Measurements from ENCODE around the gene FAM237B. TPM values are rescaled to one million over a fixed set of nuclear protein-coding genes. Genes with fewer than 3 reads are reported as not detected.

The FAM237B gene
- total RNA-seq, 1 experiment from 2014 or later, result not detected

DNA sequence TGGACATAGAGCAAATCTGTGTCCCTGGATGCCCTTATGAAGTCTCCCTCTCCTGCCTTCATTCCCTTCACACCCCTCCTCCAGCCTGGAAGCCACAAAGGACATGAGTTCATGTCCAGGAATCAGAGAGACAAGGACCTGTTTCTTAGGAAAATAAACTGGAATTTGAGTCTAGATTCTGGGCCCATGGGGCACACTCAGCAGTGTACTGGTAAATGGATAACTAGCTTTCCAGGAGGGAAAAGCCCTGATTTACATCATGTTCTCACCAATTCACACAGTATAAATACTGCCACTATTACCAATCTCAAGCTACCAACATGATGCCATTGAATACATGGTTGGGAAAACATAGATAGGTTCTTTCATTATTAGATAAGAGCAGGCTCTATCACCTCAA, 9.9 kb downstream of the FAM237B start:
- in situ Hi-C loops (cut with HindIII; ENCODE audit: low pct_unique_long_range_greater_than_20kb, low sequenced_read_pairs), result loop anchor here (25.0 kb wide), 1 partner anchor 101 kb away; the partner anchor contains the start of gene CLDN12
- DNase-seq (ENCODE audit: low read depth, low spot score), result no peak

DNA sequence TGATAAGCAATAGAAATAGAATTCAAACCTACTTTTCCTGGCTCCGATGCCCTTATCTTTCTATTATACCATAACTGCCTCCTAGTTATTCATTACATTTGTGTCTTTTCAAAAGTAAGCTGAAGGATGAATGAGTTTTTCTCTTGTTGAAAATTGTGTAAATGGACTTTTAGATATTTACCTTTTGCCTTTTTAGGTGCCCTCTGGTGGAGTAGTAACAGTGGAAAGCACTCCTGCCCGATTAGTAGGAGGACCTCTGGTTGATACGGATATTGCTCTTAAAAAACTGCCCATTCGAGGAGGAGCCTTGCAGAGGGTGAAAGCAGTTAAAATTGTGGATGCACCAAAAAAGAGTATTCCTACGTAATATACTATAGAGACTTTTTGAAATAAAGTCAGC, 11.2 kb downstream of the FAM237B start:
- in situ Hi-C loops (cut with HindIII; ENCODE audit: low pct_unique_long_range_greater_than_20kb, low sequenced_read_pairs), result loop anchor here (25.0 kb wide), 1 partner anchor 102 kb away; the partner anchor contains the start of gene CLDN12
- peak; percentile 15 for DNase-seq (ENCODE audit: low read depth, low spot score)

DNA sequence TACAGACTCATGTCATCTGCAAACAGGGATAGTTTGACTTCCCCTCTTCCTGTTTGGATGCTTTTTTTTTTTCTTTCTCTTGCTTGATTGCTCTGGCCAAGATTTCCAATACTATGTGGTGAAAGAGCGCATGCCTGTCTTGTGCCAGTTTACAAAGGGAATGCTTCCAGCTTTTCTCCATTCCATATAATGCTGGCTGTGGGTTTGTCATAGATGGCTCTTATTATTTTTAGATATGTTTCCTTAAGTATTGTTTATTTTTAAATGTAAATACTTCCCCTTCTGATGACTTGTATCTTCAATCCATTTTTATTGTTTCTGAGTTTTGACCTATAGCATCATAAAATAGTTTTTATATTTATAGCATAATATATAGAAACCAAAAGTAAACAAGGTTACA, 17.9 kb downstream of the FAM237B start:
- DNase-seq (ENCODE audit: low read depth, low spot score), result no peak
- in situ Hi-C loops (cut with HindIII; ENCODE audit: low pct_unique_long_range_greater_than_20kb, low sequenced_read_pairs), result loop anchor here (25.0 kb wide), 1 partner anchor 109 kb away; the partner anchor contains the start of gene CLDN12

GRCh38 chr7:90298145-90299038, 22.7 kb downstream of the FAM237B start:
- in situ Hi-C loops (cut with HindIII; ENCODE audit: low pct_unique_long_range_greater_than_20kb, low sequenced_read_pairs), result no loop called here
- peak; percentile 81 for DNase-seq (ENCODE audit: low read depth, low spot score)

DNA sequence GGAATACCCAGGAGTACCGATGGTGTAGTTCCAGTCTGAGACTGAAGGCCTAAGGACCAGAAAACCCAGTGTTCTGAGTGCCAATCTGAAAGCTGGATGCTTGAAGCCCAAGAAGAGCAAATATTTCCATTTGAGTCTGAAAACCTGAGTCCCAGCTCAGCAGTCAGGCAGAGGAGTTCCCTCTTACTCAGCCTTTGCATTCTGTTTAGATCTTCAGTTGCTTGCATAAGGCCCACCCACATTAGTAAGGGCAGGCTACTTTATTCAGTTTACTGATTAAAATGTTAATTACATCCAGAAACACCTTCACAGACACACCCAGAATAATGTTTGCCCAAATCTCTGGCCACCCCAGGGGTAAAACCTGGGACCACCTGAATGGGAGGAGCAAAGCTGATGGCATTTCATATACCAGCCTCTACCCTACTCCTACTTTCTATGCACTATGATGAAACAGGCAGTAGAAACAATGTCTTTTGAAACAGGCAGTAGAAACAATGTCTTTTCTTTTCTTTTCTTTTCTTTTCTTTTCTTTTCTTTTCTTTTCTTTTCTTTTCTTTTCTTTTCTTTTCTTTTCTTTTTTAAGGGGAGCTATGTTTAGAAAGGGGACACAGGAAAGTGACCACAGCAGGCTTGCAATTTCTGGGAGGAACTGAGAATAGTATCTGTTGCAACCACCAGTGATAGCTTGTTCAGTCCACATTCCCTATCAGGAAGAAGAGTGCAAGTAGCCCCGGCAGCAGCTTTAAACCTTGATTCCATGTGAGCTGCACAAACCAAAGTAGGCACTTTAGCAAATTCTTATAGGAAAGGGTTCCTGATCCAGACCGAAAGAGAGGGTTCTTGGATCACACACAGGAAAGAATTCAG, 30.6 kb downstream of the FAM237B start:
- DNase-seq (ENCODE audit: low read depth, low spot score), result no peak
- in situ Hi-C loops (cut with HindIII; ENCODE audit: low pct_unique_long_range_greater_than_20kb, low sequenced_read_pairs), result no loop called here

DNA sequence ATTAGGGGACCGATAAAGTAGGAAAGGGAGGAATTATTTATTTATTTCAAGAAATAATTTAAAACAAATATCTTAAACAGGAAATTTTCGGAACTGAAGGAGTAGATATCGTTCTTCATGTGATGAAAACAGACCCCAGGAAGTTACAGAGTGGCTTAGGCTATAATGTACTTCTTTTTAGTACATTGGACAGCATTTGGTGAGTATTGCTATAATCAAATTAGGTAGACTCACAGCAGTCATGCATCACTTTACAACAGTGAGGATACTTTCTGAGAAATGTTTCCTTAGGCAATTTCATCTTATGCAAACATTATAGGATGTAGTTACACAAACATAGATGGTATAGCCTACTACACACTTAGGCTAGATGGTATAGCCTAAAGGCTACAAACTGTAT, 33.0 kb downstream of the FAM237B start:
- no peak for DNase-seq (ENCODE audit: low read depth, low spot score)
- in situ Hi-C loops (cut with HindIII; ENCODE audit: low pct_unique_long_range_greater_than_20kb, low sequenced_read_pairs), result no loop called here

GRCh38 chr7:90276033-90276728, 44.9 kb downstream of the FAM237B start:
- in situ Hi-C loops (cut with HindIII; ENCODE audit: low pct_unique_long_range_greater_than_20kb, low sequenced_read_pairs), result no loop called here
- DNase-seq (ENCODE audit: low read depth, low spot score), result no peak

DNA sequence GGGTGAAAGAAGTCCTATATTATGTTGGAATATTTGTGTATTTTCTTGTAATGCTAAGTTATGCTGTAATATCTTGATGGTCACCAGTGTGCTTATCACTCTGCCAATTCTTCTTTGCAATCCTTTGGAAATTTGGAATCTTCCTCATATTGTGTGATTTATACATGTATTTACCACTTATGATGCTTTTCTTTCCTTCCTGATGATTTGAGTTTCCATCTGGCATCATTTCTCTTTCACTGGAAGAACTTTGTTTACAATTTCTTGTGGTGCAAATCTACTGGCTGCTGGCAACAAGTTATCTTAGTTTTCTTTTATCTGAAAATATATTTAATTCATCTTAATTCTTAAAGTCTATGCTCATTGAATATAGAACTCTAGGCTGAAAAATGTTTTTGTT, 46.9 kb downstream of the FAM237B start:
- in situ Hi-C loops (cut with HindIII; ENCODE audit: low pct_unique_long_range_greater_than_20kb, low sequenced_read_pairs), result no loop called here
- DNase-seq (ENCODE audit: low read depth, low spot score), result no peak

- in situ Hi-C loops (cut with HindIII; ENCODE audit: low pct_unique_long_range_greater_than_20kb, low sequenced_read_pairs), result no loop called here
Measured at GRCh38 chr7:90272242-90272641, 48.9 kb downstream of the FAM237B start.

DNA sequence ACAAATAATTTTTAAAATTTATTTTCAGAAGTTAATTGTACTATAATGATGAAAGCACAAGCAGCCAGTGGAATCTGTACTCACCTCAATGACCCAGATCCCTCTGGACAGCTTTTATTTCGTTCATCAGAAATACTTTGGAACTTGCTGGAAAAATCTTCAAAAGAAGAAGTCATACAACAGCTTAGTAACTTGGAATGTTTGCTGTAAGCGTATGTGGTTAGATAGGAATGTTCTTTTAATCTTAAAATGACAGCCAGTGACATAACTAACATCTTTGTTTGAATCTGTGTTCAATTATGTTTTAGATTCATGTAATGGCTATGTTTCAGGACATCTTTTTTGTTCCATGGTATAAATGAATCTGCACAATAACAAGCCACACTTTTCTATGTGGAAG, 49.4 kb downstream of the FAM237B start:
- in situ Hi-C loops (cut with HindIII; ENCODE audit: low pct_unique_long_range_greater_than_20kb, low sequenced_read_pairs), result no loop called here
- DNase-seq (ENCODE audit: low read depth, low spot score), result no peak

More at GRCh38 chr7:90272242-90272641, 48.9 kb downstream of the FAM237B start:
- DNase-seq (ENCODE audit: low read depth, low spot score), result no peak

DNA sequence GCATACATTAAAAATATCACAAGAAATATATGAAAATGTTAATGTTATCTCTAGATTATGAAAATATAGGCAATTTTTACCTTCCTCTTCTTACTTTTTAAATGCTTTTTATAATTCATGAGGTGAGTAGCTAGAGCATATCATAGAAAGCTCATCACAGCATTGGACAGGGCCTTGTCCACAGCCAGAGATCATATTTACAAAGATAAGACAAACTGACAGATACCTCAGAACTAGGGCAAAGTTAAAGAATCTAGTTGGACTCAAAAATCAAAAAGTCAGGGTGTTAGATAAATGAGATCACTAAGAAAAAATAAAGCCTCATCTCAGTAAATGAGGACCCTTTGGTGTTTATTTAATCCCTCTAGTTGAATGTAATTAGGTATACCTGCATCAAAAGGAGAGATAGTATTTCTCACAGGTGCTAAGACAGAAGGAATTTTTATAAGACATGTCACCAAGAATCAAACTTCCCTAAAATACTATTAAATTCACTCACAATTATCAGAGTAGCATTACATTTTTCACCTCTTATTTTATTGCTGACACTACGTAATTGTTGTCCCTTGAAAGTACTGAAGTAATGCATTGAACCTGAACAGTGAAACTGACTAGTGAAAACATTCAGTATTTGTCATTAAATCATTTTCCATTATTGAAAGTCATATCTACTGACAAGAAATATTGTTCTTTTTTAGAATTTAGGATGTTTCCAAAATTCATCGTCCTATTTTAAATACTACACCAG, 50.5 kb downstream of the FAM237B start:
- in situ Hi-C loops (cut with HindIII; ENCODE audit: low pct_unique_long_range_greater_than_20kb, low sequenced_read_pairs), result no loop called here
- DNase-seq (ENCODE audit: low read depth, low spot score), result no peak

DNA sequence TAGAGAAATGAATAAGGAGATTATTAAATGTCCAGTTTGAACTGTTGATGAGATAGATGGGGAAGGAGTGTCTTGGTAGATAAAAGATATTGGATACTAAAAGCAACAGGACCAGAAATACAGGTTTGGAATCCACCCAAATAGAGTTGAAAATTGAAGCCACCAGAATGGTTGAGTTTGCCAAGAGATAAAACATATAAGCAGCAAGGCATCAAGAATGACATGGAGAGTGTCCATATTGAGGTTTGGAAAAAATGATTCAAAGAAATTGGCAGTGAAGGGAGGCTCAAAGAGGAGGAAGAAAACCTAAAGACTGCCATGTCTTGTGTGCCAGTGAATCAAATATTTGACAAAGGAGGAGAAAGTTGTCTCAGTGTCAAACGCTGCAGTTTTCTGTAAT, 51.9 kb downstream of the FAM237B start:
- in situ Hi-C loops (cut with HindIII; ENCODE audit: low pct_unique_long_range_greater_than_20kb, low sequenced_read_pairs), result no loop called here
- DNase-seq (ENCODE audit: low read depth, low spot score), result no peak

DNA sequence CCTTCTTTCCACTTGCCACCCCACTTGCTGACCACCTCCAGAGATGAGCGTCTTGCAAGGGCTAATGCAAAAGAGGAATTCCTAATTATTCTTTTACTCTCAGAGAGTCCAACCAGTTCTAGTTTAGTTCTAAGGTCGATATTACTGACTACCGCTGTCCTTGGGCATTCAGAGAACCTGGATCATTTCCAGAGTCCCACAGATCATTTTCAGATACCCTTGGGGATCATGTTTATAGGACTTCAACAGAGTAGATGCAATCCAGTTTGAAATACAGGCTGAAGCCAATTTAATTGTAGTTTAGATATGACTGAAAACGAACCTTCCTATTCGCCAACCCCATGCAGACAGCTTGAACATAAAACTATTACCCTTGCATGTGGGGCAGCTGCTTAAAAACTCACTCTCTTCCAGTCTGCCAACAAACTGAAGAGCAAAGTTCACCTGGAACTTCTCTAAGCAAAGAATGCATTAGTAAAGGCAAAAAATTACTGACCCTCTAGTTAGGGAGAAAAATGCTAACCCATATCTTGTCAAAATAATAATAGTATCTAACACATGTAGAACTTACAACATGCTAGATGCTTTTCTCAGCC, 53.7 kb downstream of the FAM237B start:
- in situ Hi-C loops (cut with HindIII; ENCODE audit: low pct_unique_long_range_greater_than_20kb, low sequenced_read_pairs), result no loop called here
- no peak for DNase-seq (ENCODE audit: low read depth, low spot score)

DNA sequence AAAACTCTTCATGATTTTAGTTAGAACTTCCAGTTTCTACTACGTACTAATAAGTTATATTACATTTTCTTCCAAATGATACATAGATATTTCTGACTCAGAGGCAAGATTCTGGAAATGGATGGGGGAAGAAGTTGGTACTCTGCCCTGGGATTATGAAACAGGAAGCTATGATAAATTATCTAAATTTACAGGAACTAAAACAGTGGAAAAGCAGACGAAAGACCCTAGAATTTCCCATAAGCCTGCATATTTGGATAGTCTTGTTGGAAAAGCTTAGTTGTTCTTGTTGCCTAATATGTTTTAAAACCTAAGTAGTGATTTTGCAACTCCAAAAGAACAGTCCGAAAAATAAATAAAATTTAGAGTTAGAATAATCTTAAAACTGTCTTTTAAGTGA, 54.3 kb downstream of the FAM237B start:
- in situ Hi-C loops (cut with HindIII; ENCODE audit: low pct_unique_long_range_greater_than_20kb, low sequenced_read_pairs), result no loop called here
- DNase-seq (ENCODE audit: low read depth, low spot score), result no peak

All from SK-MEL-5 (cell line).